Ascending aorta (tissue), 2 donors: ENCODE measurements around the gene CKS2. TPM values are rescaled to one million over a fixed set of nuclear protein-coding genes. Genes with fewer than 3 reads are reported as not detected.

Experiments used
- DNase-seq, 2 donors: peaks; one replicate each; pipeline ENCODE4 v3.0.0-alpha.2; 2019; ENCODE audit warnings: low spot score in 2 of 2
- H3K27ac ChIP-seq, 2 donors: fragments of 200-600 bp; sonication (generic); one replicate each; pipeline ENCODE4 v1.5.1; 2016 to 2017; ENCODE audit warnings: mild to moderate bottlenecking in 1 of 2
- H3K27me3 ChIP-seq: fragments of 200-600 bp; sonication (generic); one replicate; pipeline ENCODE4 v1.5.1; 2017
- H3K36me3 ChIP-seq, 2 donors: fragments of 200-600 bp; sonication (generic); one replicate each; pipeline ENCODE4 v1.5.1; 2016
- H3K4me1 ChIP-seq, 2 donors: fragments of 200-600 bp; sonication (generic); one replicate each; pipeline ENCODE4 v1.5.1; 2016 to 2017; ENCODE audit warnings: mild to moderate bottlenecking in 1 of 2
- H3K4me3 ChIP-seq, 2 donors: fragments of 200-600 bp; sonication (generic); one replicate each; pipeline ENCODE4 v1.5.1; 2016 to 2017; ENCODE audit warnings: mild to moderate bottlenecking in 1 of 2
- H3K9me3 ChIP-seq, 2 donors: fragments of 200-600 bp; sonication (generic); one replicate each; pipeline ENCODE4 v1.5.1; 2016
- intact Hi-C: fragments of 100-400 bp; cut with DNase I; formaldehyde crosslinking; loops from one replicate; pipeline ENCODE4 v1.15.1; 2023
- total RNA-seq: library from RNA; depleted of rRNA; stranded (reverse); fragments of >200 nt; gene quantifications from one replicate; pipeline ENCODE4 v1.1.0, GENCODE V29; 2016
- TF ChIP-seq, protein P1 (sequence below), 3 experiments: fragments of 200-600 bp in 2 of 3; fragments of 450-650 bp in 1 of 3; sonication (generic) in 2 of 3; IDR thresholded peaks; one replicate each; pipeline ENCODE4 v1.5.1; 2016 to 2019; ENCODE audit warnings: antibody characterized with exemption in 3 of 3, mild to moderate bottlenecking in 1 of 3, moderate library complexity in 1 of 3

The CKS2 gene
- total RNA-seq, 1 donor from 2014 or later = not detected

DNA sequence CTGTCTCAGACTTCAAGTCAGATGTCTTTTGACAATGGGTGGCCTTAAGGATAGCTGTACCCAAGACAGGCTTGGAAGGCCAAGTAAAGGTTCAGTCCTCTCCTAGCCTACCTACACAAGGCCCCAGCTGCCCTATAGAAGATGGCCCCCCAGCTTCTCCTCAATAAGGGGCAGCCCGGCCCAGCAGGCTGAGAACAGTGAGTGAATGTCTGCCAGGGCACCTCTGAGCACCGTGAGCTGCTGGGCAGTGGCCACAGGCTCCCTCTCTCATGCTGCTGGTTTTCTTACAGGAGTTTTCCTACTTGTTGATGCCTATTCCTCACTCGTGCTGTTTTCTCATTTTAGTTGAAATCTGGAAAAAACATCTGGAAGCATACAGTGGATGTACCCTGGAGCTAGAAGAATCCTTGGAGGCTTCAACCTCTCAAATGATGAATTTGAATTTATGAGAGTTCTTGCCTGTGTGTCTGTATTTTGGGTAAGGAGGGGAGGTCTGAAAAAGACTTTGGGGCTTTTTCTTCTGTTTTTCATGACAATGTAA lies 47.5 kb downstream of the CKS2 start:
- Histone ChIP-seq H3K4me1 (no peaks in the 10 kb centered on the region), H3K4me3 (no peak overlapping the region), H3K27ac (no peak overlapping the region), H3K9me3 (no peaks in the 10 kb centered on the region), H3K36me3 (peaks cover 73 to 95% of the 10 kb centered on the region in 2 donors), H3K27me3 (no peaks in the 10 kb centered on the region)
- TF ChIP-seq, protein P1, sequence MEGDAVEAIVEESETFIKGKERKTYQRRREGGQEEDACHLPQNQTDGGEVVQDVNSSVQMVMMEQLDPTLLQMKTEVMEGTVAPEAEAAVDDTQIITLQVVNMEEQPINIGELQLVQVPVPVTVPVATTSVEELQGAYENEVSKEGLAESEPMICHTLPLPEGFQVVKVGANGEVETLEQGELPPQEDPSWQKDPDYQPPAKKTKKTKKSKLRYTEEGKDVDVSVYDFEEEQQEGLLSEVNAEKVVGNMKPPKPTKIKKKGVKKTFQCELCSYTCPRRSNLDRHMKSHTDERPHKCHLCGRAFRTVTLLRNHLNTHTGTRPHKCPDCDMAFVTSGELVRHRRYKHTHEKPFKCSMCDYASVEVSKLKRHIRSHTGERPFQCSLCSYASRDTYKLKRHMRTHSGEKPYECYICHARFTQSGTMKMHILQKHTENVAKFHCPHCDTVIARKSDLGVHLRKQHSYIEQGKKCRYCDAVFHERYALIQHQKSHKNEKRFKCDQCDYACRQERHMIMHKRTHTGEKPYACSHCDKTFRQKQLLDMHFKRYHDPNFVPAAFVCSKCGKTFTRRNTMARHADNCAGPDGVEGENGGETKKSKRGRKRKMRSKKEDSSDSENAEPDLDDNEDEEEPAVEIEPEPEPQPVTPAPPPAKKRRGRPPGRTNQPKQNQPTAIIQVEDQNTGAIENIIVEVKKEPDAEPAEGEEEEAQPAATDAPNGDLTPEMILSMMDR (IDR thresholded peaks at IDR 0.05) = no peak
- no peak for DNase-seq
- intact Hi-C loops = no loop called here

DNA sequence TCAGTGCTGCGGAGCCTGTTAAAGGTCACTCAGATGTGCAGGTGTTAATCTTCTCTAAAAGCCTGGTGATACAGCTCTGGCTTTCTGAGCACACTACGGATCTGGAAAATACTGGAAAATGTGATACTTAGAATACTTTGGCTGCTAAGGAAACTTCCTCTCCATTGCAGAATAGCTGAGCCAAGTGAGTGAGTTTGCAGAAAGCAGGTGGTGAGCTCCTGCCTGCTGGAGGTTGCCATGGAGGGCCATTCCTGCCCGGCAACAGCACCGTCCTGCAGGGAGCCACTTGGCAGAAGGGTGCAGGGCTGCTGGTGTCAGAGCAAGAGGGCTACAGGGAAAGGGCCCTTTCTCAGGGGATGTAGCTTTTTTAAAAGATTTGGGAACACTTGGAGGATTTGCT lies 48.0 kb downstream of the CKS2 start:
- H3K27ac ChIP-seq = no peak overlapping the region
- intact Hi-C loops = no loop called here

GRCh38 chr9:89359751-89360261 lies 48.8 kb downstream of the CKS2 start:
- Histone ChIP-seq H3K9me3 (no peaks in the 10 kb centered on the region), H3K27me3 (no peaks in the 10 kb centered on the region), H3K27ac (no peak overlapping the region), H3K36me3 (peaks cover 61 to 85% of the 10 kb centered on the region in 2 donors), H3K4me3 (no peak overlapping the region), H3K4me1 (no peaks in the 10 kb centered on the region)
- peak in 1 of 2 donors; percentile 39 for DNase-seq
- TF ChIP-seq, protein P1 (IDR thresholded peaks at IDR 0.05) = no peak
- intact Hi-C loops = no loop called here

More for the DNA sequence above, 48.0 kb downstream of the CKS2 start:
- peaks cover 67 to 90% of the 10 kb centered on the region in 2 donors for H3K36me3 ChIP-seq
- no peak overlapping the region for H3K4me3 ChIP-seq
- no peaks in the 10 kb centered on the region for H3K9me3 ChIP-seq
- TF ChIP-seq, protein P1 (IDR thresholded peaks at IDR 0.05) = no peak
- DNase-seq = no peak
- H3K27me3 ChIP-seq = no peaks in the 10 kb centered on the region
- no peaks in the 10 kb centered on the region for H3K4me1 ChIP-seq

DNA sequence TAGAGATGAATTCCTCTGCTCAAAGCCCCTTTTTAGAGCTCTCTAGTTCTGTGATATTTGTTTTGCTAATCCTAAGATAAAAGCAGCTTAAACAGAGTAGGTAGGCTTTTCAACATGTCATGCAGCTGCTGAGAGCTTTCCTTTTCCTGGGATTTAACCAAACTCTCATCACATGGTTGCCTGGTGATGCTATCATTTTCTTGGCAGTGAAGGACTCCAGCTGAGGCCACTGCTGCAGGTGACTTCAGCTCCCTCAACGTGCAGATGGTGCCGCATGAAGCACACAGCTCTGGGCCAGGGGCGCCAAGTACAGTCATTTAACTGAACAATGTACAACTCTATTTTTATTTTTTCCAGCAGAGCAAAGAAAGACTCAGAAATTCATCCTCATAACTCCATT lies 49.5 kb downstream of the CKS2 start:
- peak in 1 of 2 donors; percentile 38 for DNase-seq
- Histone ChIP-seq H3K36me3 (peaks cover 55 to 78% of the 10 kb centered on the region in 2 donors), H3K4me1 (no peaks in the 10 kb centered on the region), H3K4me3 (no peak overlapping the region), H3K9me3 (no peaks in the 10 kb centered on the region), H3K27me3 (no peaks in the 10 kb centered on the region), H3K27ac (no peak overlapping the region)
- intact Hi-C loops = no loop called here
- TF ChIP-seq, protein P1 (IDR thresholded peaks at IDR 0.05) = no peak

GRCh38 chr9:89361031-89361430 lies 50.0 kb downstream of the CKS2 start:
- no peak overlapping the region for H3K4me3 ChIP-seq
- H3K27me3 ChIP-seq = no peaks in the 10 kb centered on the region
- intact Hi-C loops = no loop called here
- TF ChIP-seq, protein P1 (IDR thresholded peaks at IDR 0.05) = no peak
- no peak overlapping the region for H3K27ac ChIP-seq
- H3K4me1 ChIP-seq = no peaks in the 10 kb centered on the region
- DNase-seq = no peak
- H3K36me3 ChIP-seq = peaks cover 50 to 72% of the 10 kb centered on the region in 2 donors
- H3K9me3 ChIP-seq = no peaks in the 10 kb centered on the region
